Measurements from ENCODE around the gene CTNNB1.

- TF ChIP-seq FOSB (CRISPR knock-in tag; IDR thresholded peaks at IDR 0.05) = no peak
- TF ChIP-seq, protein P1, sequence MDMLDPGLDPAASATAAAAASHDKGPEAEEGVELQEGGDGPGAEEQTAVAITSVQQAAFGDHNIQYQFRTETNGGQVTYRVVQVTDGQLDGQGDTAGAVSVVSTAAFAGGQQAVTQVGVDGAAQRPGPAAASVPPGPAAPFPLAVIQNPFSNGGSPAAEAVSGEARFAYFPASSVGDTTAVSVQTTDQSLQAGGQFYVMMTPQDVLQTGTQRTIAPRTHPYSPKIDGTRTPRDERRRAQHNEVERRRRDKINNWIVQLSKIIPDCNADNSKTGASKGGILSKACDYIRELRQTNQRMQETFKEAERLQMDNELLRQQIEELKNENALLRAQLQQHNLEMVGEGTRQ (IDR thresholded peaks at IDR 0.05) = no peak
- TF ChIP-seq CBX2 (IDR thresholded peaks at IDR 0.05; ENCODE audit: borderline replicate concordance, low read depth) = no peak
- TF ChIP-seq CTCF (IDR thresholded peaks at IDR 0.05) = no peak
- no peak for TF ChIP-seq CHD2 (IDR thresholded peaks at IDR 0.05; ENCODE audit: low read length, partially characterized antibody)
- no peak for TF ChIP-seq ZC3H11A (IDR thresholded peaks at IDR 0.05)
- TF ChIP-seq POLR2A (IDR thresholded peaks at IDR 0.05; ENCODE audit: low read length) = no peak
- no peak for TF ChIP-seq RFX5 (IDR thresholded peaks at IDR 0.05)
Observed at GRCh38 chr3:41164777-41165176, 34.5 kb upstream of the CTNNB1 start.

Measured in A549 (cell line).